Transverse colon (tissue), 4 donors: ENCODE data around the gene PRR5.

Experiments
- EP300 ChIP-seq: sonication (generic); formaldehyde crosslinking; IDR thresholded peaks from one replicate; pipeline ENCODE4 v1.6.1; 2017; ENCODE audit warnings: antibody characterized with exemption, low read depth
- POLR2A ChIP-seq: fragments of 450-650 bp; IDR thresholded peaks from one replicate; pipeline ENCODE4 v1.6.1; 2016; ENCODE audit warnings: antibody characterized with exemption, mild to moderate bottlenecking, moderate library complexity
- POLR2AphosphoS5 ChIP-seq, 3 donors: sonication (generic); formaldehyde crosslinking; IDR thresholded peaks; one replicate each; pipeline ENCODE4 v1.6.1; 2016; ENCODE audit warnings: antibody characterized with exemption in 3 of 3
- TF ChIP-seq, protein P1 (sequence below), 5 experiments: fragments of 200-600 bp in 3 of 5; fragments of 450-650 bp in 2 of 5; sonication (generic) in 3 of 5; IDR thresholded peaks; 1 replicate in 2 of 5; 2 replicates in 3 of 5; pipeline ENCODE4 v1.5.1; 2016 to 2017; ENCODE audit warnings: antibody characterized with exemption in 5 of 5, inconsistent platforms in 3 of 5, mild to moderate bottlenecking in 2 of 5, moderate library complexity in 1 of 5

GRCh38 chr22:44684506-44685383 lies 17.3 kb upstream of the PRR5 start:
- TF ChIP-seq, protein P1, sequence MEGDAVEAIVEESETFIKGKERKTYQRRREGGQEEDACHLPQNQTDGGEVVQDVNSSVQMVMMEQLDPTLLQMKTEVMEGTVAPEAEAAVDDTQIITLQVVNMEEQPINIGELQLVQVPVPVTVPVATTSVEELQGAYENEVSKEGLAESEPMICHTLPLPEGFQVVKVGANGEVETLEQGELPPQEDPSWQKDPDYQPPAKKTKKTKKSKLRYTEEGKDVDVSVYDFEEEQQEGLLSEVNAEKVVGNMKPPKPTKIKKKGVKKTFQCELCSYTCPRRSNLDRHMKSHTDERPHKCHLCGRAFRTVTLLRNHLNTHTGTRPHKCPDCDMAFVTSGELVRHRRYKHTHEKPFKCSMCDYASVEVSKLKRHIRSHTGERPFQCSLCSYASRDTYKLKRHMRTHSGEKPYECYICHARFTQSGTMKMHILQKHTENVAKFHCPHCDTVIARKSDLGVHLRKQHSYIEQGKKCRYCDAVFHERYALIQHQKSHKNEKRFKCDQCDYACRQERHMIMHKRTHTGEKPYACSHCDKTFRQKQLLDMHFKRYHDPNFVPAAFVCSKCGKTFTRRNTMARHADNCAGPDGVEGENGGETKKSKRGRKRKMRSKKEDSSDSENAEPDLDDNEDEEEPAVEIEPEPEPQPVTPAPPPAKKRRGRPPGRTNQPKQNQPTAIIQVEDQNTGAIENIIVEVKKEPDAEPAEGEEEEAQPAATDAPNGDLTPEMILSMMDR (IDR thresholded peaks at IDR 0.05) = peak; percentile 88 to 98 (median 98)
- TF ChIP-seq EP300 (no peak), POLR2AphosphoS5 (IDR thresholded peaks at IDR 0.05) (no peak), POLR2A (no peak)
